AG08395 (cell line): Measurements from ENCODE around the gene CRADD.
"Not testable (repeated sequence)": the region's sequence is repeated elsewhere in the genome, so short reads cannot be mapped to it uniquely, and the experiment has no call there.

Experiments used
- DNase-seq: peaks from one replicate; pipeline ENCODE4 v3.0.0; 2012; ENCODE audit warnings: mixed read lengths, low spot score

The CRADD gene

GRCh38 chr12:93758801-93759373 lies 81.7 kb downstream of the CRADD start:
- no peak for DNase-seq

- DNase-seq: no peak
These were observed 82.4 kb downstream of the CRADD start for GRCh38 chr12:93759512-93760081.

GRCh38 chr12:93760275-93760875 lies 83.2 kb downstream of the CRADD start:
- no peak for DNase-seq

GRCh38 chr12:93762059-93762719 lies 85.0 kb downstream of the CRADD start:
- peak; percentile 40 for DNase-seq

GRCh38 chr12:93762912-93763553 lies 85.9 kb downstream of the CRADD start:
- DNase-seq: no peak

DNA sequence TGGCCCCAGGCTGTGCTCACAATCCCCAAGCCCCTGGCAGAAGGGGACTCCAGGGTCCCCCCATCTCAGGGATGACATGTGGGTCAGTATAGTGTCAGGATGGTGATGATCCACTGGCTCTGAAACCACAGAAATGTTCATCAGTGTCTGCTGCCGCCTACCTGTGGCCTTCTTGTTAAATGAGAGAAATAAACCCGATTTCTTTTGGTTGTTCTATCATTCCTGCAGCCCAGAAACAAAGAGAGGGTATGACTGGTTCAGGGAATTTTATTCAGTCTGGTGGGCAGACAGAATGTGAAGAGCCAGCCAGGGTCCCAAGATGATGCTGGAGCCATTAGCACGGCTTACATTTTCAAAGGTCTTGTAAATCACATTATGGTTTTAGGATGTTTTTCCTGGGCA lies 86.6 kb downstream of the CRADD start:
- DNase-seq: no peak

- no peak for DNase-seq
These were observed 89.2 kb downstream of the CRADD start for GRCh38 chr12:93766371-93766770.

DNA sequence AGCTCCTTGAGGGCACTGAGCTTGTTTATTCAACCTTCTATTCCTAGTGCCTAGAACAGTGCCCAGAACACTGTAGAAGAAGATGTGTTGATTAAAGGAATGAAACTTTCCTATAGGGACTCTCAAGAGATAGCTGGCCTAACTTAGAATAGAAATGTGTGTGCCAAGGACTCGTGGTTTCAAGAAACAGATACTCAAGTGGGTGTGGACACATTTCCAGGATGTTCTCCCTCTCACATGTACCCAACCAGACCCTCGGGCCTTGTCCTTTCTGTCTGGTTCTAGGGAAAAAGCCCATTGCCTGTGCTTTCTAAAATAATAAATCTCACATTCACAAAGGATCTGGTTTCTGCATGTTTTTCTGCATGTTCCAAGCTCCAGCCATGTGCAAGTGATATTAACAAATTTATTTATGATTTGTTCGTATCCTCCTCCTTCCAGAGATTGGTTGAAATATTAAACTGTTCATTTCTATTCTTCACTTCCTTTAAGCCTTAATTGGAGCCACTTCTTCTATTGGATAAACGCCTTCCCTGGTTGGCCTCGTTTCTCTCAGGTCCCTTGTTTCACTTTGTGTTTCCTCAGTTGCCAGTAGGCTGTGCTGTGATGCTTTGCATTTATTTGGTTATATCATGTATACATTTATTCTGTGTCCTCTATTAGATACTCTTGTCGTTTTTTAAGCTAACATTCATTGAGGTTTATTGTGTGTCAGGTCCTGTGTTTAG lies 89.8 kb downstream of the CRADD start:
- DNase-seq: peak; percentile 68

DNA sequence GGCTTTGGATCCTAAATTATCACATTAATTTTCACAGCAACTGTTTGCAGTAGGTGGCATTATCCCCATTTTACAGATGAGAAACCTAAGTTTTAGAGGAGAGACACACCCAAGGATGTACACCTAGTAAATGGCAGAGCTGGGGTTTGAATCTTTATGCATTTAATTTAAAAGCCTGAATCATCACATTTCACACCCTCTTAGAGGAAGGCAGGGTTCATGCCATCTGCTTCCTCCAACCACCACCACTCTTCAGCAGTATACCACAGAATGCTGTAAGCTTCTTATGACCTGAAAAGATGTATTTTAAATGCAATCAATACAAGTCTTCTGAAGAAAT lies 90.3 kb downstream of the CRADD start:
- DNase-seq: no peak

DNA sequence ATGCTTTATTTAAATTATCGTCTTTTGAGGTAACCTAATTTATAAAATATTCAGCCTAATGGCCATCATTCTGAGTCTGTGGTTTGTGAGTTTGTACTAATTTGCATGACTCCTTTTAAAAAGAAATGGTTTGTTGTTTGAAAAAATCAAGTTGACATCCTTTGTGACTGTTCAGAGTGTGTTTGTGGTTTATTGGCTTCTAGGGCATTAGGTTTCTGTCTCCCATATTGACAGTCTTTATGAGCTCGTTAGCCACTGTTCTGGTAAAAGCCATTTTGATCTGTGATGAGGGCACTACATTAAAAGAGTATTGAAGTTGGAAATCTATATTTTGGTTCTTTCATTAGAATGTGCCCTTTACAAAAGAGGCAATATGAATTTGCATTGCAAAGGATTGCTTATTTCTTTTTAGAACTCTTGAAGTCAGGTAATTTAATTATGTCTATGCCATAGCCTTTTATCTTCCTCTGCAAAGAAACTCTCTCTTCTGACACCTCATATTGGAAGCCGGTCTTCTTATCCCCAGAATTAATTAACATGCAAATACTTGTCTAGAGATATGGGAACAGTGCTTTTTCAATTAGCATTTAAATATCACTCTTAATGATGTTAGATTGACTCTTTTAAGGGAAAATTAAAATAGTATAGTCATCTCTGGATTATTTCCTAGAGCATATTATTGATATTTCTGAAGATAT lies 95.0 kb downstream of the CRADD start:
- DNase-seq: no peak

DNA sequence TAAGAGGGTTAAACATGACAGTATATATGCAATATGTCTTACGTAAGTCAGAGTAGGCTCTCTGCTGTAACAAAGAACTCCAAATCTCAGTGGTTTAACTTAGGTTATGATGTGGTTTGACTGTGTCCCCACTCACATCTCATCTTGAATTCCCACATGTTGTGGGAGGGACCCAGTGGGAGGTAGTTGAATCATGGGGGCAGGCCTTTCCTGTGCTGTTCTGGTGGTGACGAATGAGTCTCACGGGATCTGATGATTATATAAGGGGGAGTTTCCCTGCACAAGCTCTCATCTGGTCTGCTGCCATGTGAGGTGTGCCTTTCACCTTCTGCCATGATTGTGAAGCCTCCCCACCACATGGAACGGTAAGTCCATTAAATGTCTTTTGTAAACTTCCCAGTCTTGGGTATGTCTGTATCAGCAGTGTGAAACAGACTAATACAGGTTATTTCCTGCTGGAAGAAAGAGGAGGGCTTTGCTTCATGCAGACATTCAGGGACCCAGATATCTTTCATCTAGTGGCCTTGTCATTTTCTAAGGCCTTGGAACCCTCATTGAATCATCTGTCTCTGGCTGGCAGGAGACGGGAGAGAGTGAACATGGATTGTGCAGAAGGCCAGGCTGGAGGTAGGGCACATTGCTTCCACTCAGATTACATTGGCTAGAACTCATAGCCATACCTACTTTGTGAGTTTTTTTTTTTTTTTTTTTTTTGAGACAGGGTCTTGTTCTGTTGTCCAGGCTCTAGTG lies 96.1 kb downstream of the CRADD start:
- DNase-seq: no peak

DNA sequence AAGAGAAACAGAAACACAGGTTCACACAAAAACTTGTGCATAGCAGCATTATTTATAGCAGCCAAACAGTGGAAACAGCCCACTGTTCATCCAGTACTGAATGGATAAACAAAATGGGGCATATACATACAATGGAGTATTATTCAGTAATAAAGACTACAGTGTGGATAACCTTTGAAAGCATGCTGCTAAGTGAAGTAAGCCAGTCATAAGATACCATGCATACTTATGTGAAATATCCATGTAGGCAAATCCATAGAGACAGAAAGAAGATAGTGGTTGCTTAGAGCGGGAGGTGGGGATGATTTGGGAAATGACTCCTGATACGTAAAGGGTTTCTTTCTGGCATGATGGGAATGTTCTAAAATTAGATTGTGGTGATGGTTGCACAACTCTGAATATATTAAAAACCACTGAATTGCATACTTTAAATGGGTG lies 99.4 kb downstream of the CRADD start:
- peak; percentile 69 for DNase-seq

- DNase-seq: no peak
These were observed 100.1 kb downstream of the CRADD start for GRCh38 chr12:93777254-93777653.

- DNase-seq: peak; percentile 82
These were observed 101.1 kb downstream of the CRADD start for GRCh38 chr12:93778306-93778705.

- DNase-seq: no peak
These were observed 101.6 kb downstream of the CRADD start for GRCh38 chr12:93778766-93779165.

DNA sequence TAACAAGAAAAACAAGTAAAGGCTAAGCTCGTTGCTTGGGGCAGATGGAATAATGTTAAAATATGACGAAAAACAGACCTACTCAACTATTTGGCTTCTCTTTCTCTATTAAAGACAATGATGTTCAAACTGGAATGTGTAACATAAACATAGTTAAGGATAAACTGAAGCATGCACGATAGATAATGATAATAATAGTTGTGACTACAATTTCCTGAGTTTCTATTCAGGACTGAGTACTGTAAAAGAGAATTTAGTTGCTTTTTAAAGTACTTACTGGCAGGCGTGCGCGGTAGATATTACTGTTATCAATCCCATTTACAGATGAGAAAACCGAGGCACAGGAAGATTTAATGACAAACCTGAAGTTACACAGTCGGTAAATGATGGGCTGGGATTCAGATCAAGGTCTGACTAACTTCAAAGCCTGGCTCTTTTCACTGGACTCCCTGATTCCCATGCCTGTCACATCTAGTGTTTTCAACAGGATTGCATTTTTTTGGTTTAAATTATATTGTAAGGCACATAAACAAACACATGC lies 103.0 kb downstream of the CRADD start:
- no peak for DNase-seq

DNA sequence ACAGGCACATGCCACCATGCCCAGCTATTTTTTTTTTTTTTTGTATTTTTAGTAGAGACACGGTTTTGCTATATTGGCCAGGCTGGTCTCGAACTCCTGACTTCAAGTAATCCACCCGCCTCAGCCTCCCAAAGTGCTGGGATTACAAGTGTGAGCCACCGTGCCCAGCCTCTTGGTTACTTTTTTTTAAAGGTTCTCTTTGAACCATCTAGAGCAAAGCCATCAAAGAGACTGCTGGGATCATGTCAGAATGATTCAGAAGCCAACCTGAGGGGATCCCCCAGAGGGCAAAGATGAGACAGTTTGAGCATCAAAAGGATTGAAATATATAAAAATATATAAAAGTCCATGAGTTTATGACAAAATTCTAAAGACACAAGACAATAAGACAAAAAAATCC lies 103.7 kb downstream of the CRADD start:
- DNase-seq: not testable (repeated sequence)

- not testable (repeated sequence) for DNase-seq
These were observed 104.8 kb downstream of the CRADD start for GRCh38 chr12:93781961-93782360.

DNA sequence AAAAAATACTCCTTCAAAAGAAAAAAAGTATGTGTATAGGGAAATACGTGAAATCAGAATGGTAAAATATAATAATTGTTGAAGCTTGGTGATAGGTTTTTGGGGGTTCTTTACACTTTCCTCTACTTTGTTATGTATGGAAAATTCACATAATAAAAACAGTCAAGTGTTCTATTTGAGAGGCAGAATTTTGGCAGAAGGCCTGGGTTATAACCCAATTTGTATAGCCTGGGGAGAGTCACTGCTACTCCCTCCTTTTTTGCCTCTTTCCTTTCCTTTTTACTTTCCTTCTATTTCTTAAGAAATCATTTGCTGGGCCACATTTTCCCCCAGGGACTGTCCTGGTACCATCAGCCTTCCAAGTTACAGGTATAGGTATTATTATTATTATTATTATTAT lies 105.7 kb downstream of the CRADD start:
- no peak for DNase-seq

GRCh38 chr12:93783832-93784231 lies 106.7 kb downstream of the CRADD start:
- DNase-seq: no peak
